NAMALWA (cell line): ENCODE data around the gene CNTNAP4.

Source experiments
- DNase-seq: peaks from one replicate; pipeline ENCODE4 v3.0.0-alpha.2; 2015; ENCODE audit warnings: low spot score

Gene CNTNAP4

DNA sequence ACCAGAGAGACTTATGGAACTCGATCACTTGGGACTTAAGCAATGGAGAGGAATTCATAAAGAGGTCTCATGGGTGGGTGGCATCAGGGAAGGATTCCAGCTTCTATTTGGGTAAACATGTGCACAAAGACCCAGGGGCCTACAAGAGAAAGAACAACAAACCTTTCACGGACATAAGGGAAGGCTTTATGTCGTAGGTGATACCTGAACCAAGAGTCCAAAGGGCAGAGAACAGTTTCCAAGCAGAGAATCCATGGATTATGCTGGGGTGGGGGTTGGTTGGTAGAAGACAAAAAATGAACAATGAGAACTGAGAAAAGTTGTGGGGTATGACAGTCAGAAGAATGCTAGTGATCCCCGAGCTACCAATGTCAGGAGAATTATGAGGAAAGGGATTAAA lies 119.8 kb downstream of the CNTNAP4 start:
- no peak for DNase-seq

DNA sequence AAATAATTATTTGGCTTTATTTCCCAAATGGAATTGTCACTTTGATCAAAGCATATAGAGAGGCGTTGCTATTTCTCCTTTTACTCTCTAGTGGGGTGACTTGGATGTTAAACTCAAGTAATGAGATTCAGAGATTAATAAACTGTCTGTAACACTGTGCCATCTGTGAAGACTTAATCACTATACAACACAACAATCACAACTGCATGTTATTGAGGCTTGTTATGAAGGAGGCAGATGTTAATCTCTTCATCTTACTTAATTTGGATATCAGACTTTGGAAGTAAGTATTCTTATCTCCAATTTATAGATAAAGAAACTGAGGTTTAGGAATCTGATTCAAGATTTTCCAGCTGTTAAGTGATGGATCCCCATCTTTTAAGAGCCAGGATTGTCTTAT lies 132.5 kb downstream of the CNTNAP4 start:
- no peak for DNase-seq

DNA sequence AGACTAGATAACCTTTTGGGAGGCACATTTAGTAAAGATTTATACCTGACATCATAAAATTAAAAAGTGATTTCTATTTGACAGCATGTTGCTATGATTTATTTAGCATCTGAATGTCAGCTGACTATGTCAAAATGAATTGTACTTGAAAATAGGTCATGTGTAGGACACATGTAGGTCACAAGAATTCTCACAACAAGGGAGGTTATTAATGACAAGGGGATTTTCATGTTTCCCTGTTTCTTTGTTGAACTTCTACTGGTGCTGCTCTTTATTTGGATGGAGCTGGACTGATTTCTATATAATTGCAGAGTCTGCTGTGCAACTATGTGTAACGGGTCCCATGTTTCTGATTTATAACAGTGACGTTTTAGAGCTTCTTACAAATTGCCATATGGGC lies 144.4 kb downstream of the CNTNAP4 start:
- DNase-seq = no peak

DNA sequence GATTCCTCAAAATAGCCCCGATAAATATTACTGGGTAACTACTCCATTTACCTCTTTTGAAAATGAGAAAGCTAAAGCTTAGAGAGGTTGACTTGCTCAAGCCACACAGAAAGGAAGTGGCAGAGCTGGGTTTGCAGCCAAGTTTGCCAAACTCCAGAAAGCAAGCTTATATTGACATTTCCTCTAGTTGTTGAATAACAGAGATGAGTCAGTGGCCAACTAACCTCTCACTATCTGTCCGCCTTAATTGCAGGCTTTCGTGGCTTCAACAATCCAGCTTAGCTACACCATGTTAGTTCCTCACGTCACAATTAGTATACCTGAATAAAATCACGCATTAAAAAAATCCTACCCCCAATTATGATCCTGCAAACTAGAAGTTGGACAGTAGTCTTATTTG lies 151.7 kb downstream of the CNTNAP4 start:
- no peak for DNase-seq

GRCh38 chr16:76441391-76441790 lies 164.2 kb downstream of the CNTNAP4 start:
- DNase-seq = no peak

DNA sequence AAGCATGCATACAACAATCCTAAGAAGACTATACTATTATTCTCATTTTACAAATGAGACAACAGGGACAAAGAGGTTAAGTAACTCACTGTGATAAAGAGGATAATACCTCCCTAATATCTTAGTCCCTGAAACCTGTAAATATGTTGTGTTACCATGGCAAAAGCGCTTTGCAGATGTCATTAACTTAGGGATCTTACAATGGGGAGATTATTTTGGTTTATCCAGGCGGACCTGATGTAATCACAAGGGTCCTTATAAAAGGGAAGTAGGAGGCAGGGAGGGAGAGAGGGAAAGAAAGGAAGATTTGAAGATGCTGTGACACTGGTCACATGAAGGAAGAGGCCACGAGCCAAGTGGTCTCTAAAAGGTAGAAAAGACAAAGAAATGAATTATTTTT lies 164.7 kb downstream of the CNTNAP4 start:
- no peak for DNase-seq

GRCh38 chr16:76443973-76444372 lies 166.8 kb downstream of the CNTNAP4 start:
- DNase-seq = no peak

- no peak for DNase-seq
Observed at GRCh38 chr16:76444832-76445231, 167.6 kb downstream of the CNTNAP4 start.

DNA sequence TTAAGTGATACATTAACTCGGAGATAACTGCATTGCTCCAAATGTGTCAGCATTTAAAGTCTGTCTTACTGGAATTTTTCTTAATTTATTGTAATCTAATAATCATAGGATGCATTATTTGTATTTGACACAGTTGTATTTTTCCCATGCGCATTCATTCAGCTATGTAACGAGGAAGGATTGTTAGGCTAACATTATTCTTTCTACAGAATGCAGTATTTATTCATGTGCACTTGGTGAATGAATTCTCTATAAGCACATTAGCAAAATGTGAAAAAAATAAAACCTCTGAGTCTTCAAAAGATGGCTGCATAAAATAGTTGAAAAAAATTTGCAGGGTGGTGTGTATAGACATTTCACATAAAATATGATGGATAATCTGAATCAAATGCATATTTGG lies 168.6 kb downstream of the CNTNAP4 start:
- DNase-seq = no peak

DNA sequence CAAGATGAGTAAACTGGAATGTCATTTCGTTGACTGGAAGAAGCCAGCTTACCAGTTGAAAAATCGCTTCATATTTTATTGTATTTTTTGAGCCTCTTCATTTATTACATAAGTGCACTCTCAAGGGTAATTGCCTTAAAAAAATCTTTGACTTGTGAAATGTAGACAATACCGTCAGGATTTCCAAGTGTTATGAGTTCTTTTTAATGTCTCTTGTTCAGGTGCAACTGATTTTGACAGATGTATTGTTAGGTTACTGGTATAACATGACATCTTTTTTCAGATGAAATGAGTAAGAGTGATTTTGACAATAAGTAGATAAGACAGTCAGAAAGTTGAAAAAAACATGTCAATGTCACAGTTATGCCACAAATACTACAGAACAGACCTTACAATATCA lies 169.1 kb downstream of the CNTNAP4 start:
- no peak for DNase-seq

DNA sequence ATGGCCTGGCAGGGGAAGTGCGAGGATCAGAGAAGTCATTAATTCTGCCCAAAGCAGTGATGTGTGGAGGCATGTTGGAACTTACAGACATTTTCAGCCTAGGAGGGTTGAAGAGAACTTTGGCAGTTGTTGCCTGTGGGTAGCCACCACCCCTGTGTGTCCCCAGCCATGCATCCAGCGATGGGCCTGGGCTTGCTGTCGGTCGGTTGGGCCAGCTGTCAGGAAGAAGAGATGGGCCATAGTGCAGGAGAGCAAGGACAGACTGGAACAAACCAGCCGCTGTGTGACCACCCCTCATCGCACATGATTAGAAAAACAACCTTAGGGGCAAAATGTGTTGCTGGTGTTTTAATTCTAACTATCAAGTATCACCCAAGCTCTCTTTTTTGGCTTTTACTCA lies 173.7 kb downstream of the CNTNAP4 start:
- no peak for DNase-seq

DNA sequence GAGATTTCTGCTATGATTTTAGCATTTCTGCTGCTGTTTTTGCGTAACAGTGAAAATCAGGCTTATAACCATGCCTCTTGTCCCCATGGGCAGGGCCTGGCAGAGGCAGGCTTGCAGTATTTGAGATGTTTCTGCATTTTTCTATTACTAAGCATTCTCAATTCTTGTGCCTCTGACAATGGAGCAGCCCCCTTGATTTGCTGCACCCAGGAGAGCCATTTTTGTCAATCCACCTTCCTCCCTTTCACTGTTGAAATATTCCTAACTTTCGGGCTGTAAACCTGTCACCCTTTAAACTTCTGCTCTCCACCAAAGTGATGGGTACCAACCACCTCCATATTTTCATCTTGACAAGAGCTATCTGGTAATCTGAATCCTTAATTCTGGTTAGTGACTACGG lies 178.1 kb downstream of the CNTNAP4 start:
- DNase-seq = no peak

GRCh38 chr16:76456016-76456415 lies 178.8 kb downstream of the CNTNAP4 start:
- no peak for DNase-seq

DNA sequence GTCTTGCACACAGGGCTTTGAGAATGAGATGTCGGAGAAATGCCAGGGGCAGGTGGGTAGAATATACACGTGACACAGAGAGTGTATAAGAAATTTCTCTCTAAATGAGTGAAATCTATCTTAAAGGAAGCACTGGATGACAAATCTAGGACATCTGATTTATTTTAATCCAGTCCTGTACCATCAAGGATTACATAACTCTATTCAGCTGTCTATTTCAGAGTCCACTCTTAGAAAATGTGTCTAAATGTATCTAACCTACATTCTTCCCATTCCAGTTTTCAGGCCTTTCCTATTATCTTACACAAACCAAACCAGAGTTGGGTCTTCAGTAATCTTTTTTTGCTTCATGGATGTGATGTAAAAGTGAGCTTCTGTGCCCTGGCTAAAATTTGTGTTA lies 181.9 kb downstream of the CNTNAP4 start:
- no peak for DNase-seq

DNA sequence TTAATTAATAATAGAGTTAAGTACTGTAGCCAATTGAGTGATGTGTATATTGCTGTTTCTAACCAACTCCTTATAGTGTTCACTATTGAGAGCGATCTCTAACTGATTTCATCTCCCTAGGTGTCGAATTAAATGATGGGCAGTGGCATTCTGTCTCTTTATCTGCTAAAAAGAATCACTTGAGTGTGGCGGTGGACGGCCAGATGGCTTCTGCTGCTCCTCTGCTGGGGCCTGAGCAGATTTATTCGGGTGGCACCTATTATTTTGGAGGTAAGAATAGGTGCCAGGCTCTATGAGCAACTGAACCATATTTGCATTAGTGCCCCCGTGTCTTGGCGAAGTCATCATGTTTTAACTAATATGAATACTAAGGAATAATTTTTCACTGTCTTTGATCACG lies 184.6 kb downstream of the CNTNAP4 start:
- DNase-seq = no peak

DNA sequence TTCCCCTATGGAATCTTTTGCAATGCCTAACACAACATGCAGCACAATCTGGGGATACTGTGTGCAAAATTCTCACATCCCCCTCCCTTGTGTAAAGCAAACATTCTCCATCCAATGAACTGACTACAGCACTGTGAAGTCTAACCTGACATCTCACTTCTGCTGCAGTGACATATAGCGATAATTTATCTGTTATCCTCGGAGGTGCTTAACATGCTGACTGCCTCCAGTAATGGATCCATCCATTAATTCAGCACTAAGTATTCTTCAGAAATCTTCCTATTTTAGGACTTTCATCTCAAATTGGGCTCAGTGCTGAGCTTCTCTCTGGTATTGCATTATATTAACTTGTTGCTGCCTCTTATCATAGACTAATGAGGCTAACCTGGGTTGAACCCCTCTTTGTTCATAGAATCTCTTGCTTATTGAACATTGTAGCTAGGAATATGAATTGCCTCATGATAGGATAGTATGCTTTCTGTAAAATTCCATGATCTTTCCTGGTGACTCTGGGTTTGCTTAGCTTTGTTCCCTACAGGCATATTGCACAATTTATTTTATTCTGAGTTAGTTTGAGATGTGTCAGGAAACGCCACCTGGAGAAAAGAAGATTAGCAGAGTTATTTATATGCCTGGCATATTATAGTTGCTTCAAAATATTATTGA lies 187.9 kb downstream of the CNTNAP4 start:
- DNase-seq = no peak

- DNase-seq = no peak
Observed at GRCh38 chr16:76466871-76467270, 189.7 kb downstream of the CNTNAP4 start.

GRCh38 chr16:76474048-76474447 lies 196.8 kb downstream of the CNTNAP4 start:
- no peak for DNase-seq

DNA sequence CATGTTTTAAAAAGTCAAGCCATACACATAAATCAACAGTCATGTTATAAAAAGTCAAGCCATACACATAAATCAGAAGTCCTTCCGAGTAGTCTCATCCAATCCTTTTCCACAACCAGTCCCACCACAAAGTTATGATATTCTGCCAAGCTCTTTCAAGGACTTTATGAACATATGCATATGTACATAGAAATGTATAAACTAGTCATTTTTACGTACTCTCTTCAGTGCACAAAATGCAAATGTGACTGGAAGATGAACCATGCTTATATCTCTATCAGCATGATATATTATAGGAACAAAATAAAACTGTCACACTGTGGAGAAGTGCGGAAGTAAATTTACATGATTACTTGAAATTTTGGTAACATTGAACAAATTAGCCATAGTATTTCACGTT lies 200.9 kb downstream of the CNTNAP4 start:
- no peak for DNase-seq

- DNase-seq = no peak
Observed at GRCh38 chr16:76483307-76483909, 206.2 kb downstream of the CNTNAP4 start.

DNA sequence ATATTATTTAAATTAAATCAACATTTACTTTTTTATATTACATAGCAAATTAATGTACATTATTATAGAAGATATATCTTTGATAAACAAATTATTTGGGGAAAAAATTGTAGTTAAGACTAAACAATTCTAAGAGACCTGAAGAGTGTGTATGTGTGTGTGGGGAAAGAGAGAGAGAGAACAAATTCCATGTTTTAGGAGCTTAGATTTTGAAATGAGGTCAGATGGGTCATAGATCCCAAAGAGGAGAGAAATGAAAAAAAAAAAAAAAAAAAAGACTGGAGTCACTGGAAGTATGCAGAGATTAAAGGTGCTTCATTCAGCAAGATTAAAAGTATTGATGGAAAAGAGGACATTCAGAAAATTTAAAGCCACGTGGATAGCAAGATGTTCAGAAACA lies 206.8 kb downstream of the CNTNAP4 start:
- no peak for DNase-seq

DNA sequence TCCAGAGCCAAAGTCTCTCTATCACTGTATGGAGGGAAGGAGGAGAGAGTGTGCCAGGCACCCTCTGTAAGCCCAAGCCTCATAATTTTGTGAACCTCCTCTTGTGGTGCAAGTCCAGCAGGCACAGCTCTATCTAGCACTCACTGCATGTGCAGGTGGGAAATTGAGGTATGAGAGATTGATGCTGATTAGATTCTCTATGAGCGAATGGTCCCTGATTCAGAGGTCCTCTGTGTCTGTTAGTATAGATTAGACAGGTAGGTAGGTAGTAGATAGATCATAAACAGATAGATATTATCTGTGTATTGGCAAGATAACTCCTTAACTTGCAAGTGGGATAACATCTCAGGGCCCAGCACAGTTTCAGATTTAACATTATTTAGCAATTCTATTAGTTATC lies 209.5 kb downstream of the CNTNAP4 start:
- no peak for DNase-seq

DNA sequence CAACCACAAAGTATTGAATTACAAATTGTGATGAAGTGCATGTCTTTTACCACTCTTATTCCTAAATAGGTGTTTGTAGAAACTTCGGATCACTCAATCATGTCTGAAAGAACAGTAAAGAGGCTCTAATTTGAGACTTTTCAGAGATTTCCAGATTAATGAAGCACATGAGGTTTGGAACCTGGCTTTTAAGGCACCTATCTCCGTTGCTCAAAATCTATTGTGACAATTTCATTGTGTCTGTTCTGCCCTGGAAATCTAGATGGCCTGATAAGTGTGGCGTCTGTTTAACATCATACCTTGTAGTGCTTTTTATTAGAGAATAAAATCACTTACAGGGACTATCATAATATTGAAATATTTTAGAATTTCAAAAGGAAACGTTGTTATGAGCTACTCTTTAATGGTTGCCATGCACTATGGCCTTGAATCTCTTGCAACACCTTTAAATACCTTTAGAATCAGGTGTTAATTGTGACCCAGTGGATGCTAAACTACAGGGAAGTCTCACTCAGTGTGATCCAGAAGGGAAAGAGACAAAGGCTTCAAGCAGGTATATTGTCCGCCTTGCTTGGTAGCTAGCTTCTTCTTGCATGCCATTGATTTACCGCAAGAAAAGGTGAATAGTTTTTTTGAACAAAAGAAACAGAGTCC lies 210.3 kb downstream of the CNTNAP4 start:
- DNase-seq = no peak

GRCh38 chr16:76488065-76488417 lies 210.8 kb downstream of the CNTNAP4 start:
- no peak for DNase-seq
